Keratinocyte (primary cell): Measurements from ENCODE around the gene ADARB2. TPM values are rescaled to one million over a fixed set of nuclear protein-coding genes. Genes with fewer than 3 reads are reported as not detected.

Source experiments
- DNase-seq: peaks from one replicate; pipeline ENCODE4 v3.0.0-alpha.2; 2011; ENCODE audit warnings: low read depth, missing footprints, low spot score
- FAIRE-seq: peaks from 2 replicates; lab custom pipeline; 2011; peaks lifted over from hg19 to GRCh38; lab: Jason Lieb, UNC
- H2AFZ ChIP-seq: 2 replicates; pipeline ENCODE4 v1.6.0; 2012; ENCODE audit warnings: low read length, control low read depth, inconsistent platforms; ENCODE audit not compliant: control insufficient read depth
- H3K27ac ChIP-seq: 2 replicates; pipeline ENCODE4 v1.5.1; 2011; ENCODE audit warnings: low read length; ENCODE audit not compliant: control insufficient read depth, insufficient read depth
- H3K27me3 ChIP-seq: 3 replicates; pipeline ENCODE4 v1.6.0; 2011; ENCODE audit warnings: low read length; ENCODE audit not compliant: control insufficient read depth, insufficient read depth; ENCODE audit errors: extremely low read depth
- H3K36me3 ChIP-seq, 2 experiments: 2 replicates in 1 of 2; 3 replicates in 1 of 2; pipeline ENCODE4 v1.5.1; 2011; ENCODE audit warnings: low read length in 2 of 2, mild to moderate bottlenecking in 1 of 2; ENCODE audit not compliant: control insufficient read depth in 2 of 2, insufficient read depth in 2 of 2; ENCODE audit errors: extremely low read depth in 1 of 2
- H3K4me1 ChIP-seq: 3 replicates; pipeline ENCODE4 v1.5.1; 2011; ENCODE audit warnings: low read length; ENCODE audit not compliant: control insufficient read depth, insufficient read depth; ENCODE audit errors: extremely low read depth
- H3K4me2 ChIP-seq: 3 replicates; pipeline ENCODE4 v1.6.0; 2011; ENCODE audit warnings: low read depth, low read length; ENCODE audit not compliant: control insufficient read depth, insufficient read depth; ENCODE audit errors: extremely low read depth
- H3K4me3 ChIP-seq, 3 experiments: fragments of 200-600 bp in 1 of 3; sonication (generic) in 1 of 3; 2 replicates in 2 of 3; 3 replicates in 1 of 3; pipeline ENCODE4 v1.5.1; 2011 to 2016; ENCODE audit warnings: low read length in 3 of 3, mild to moderate bottlenecking in 3 of 3, control low read depth in 2 of 3, inconsistent platforms in 1 of 3, low read depth in 1 of 3, mixed read lengths in 1 of 3, mixed run types in 1 of 3, moderate library complexity in 1 of 3; ENCODE audit not compliant: control insufficient read depth in 2 of 3, insufficient read depth in 2 of 3; ENCODE audit errors: extremely low read depth in 1 of 3
- H3K79me2 ChIP-seq: 2 replicates; pipeline ENCODE4 v1.6.0; 2012; ENCODE audit warnings: low read length; ENCODE audit not compliant: control insufficient read depth, insufficient read depth
- H3K9ac ChIP-seq: 3 replicates; pipeline ENCODE4 v1.6.0; 2011; ENCODE audit warnings: low read length; ENCODE audit not compliant: control insufficient read depth, insufficient read depth; ENCODE audit errors: extremely low read depth
- H3K9me1 ChIP-seq: 3 replicates; pipeline ENCODE4 v1.6.0; 2011; ENCODE audit warnings: low read length; ENCODE audit not compliant: control insufficient read depth, insufficient read depth; ENCODE audit errors: extremely low read depth
- H3K9me3 ChIP-seq: 2 replicates; pipeline ENCODE4 v1.5.1; 2012; ENCODE audit warnings: low read depth, low read length; ENCODE audit not compliant: control insufficient read depth
- H4K20me1 ChIP-seq: 3 replicates; pipeline ENCODE4 v1.6.0; 2011; ENCODE audit warnings: low read length; ENCODE audit not compliant: control insufficient read depth, insufficient read depth; ENCODE audit errors: extremely low read depth
- EZH2 ChIP-seq: IDR thresholded peaks from one replicate; pipeline ENCODE4 v1.6.1; 2012; ENCODE audit warnings: inconsistent platforms, mild to moderate bottlenecking, low read length, moderate library complexity
- dilution Hi-C: fragments of 300-500 bp; cut with MboI; formaldehyde crosslinking; loops from one replicate; pipeline ENCODE4 v1.7.0; 2020; ENCODE audit warnings: low sequenced_read_pairs; ENCODE audit not compliant: extremely low pct_ligation_motif_present
- polyA plus RNA-seq, 5 experiments: library from polyadenylated mRNA; depleted of rRNA in 3 of 5; stranded (reverse) in 3 of 5; stranded (forward) in 1 of 5; unstranded in 1 of 5; fragments of >200 nt; gene quantifications; 1 replicate in 1 of 5; 2 replicates in 3 of 5; 3 replicates in 1 of 5; pipeline versions ENCODE4 v1.2.1 to v1.2.3, GENCODE V29; 2011 to 2012; ENCODE audit warnings: missing spikeins in 2 of 5, low read depth in 1 of 5, low replicate concordance in 1 of 5
- TF ChIP-seq, protein P1 (sequence below), 3 experiments: IDR thresholded peaks in 1 of 3; conservative IDR thresholded peaks in 1 of 3; optimal IDR thresholded peaks in 1 of 3; 2 replicates in 2 of 3; 3 replicates in 1 of 3; pipeline versions ENCODE3 to v1.5.1; 2011; ENCODE audit warnings: low read length in 3 of 3, mild to moderate bottlenecking in 3 of 3, moderate library complexity in 2 of 3, control low read depth in 1 of 3, inconsistent platforms in 1 of 3; ENCODE audit not compliant: insufficient read depth in 2 of 3; ENCODE audit errors: extremely low read depth in 1 of 3

Gene ADARB2
- polyA plus RNA-seq, 1 donor (not counting 4 experiments of a cell fraction or from before 2014, with no cell fraction given): not detected

DNA sequence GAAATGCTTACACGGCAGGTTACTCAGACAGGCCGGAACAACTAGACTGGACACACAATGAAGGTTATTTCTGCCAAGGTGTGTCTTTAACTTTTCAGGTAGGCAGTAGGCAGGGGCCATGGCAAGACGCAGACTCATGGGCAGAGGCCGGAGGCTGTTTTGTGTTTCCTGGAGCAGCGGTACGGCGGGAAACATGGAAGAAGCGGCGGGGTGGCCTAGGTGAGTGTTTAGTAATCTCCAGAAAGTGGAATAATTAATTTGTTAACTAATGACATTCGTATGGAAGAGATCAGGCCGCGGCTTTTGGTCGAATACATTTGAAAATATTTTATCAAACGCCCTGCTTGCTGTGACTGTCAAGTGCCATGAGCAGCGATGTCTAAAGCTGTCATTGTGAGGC, 403.3 kb downstream of the ADARB2 start:
- Histone ChIP-seq H3K79me2 (no peaks in the 10 kb centered on the region), H3K9ac (no peak overlapping the region), H3K4me2 (no peak overlapping the region), H3K27ac (no peak overlapping the region), H3K27me3 (no peaks in the 10 kb centered on the region), H3K9me1 (no peaks in the 10 kb centered on the region), H3K4me1 (no peaks in the 10 kb centered on the region), H2AFZ (no peak overlapping the region), H3K9me3 (no peaks in the 10 kb centered on the region), H3K36me3 (no peaks in the 10 kb centered on the region), H4K20me1 (no peaks in the 10 kb centered on the region), H3K4me3 (no peak overlapping the region)
- no peak for FAIRE-seq
- dilution Hi-C loops: no loop called here
- no peak for TF ChIP-seq EZH2
- TF ChIP-seq, protein P1, sequence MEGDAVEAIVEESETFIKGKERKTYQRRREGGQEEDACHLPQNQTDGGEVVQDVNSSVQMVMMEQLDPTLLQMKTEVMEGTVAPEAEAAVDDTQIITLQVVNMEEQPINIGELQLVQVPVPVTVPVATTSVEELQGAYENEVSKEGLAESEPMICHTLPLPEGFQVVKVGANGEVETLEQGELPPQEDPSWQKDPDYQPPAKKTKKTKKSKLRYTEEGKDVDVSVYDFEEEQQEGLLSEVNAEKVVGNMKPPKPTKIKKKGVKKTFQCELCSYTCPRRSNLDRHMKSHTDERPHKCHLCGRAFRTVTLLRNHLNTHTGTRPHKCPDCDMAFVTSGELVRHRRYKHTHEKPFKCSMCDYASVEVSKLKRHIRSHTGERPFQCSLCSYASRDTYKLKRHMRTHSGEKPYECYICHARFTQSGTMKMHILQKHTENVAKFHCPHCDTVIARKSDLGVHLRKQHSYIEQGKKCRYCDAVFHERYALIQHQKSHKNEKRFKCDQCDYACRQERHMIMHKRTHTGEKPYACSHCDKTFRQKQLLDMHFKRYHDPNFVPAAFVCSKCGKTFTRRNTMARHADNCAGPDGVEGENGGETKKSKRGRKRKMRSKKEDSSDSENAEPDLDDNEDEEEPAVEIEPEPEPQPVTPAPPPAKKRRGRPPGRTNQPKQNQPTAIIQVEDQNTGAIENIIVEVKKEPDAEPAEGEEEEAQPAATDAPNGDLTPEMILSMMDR (optimal IDR thresholded peaks at IDR 0.05 in 1 of 3, IDR thresholded peaks at IDR 0.05 in 1 of 3, conservative IDR thresholded peaks at IDR 0.05 in 1 of 3; ENCODE audit: extremely low read depth in 1 of 3, insufficient read depth in 2 of 3, low read length in 3 of 3): no peak
- DNase-seq: no peak

DNA sequence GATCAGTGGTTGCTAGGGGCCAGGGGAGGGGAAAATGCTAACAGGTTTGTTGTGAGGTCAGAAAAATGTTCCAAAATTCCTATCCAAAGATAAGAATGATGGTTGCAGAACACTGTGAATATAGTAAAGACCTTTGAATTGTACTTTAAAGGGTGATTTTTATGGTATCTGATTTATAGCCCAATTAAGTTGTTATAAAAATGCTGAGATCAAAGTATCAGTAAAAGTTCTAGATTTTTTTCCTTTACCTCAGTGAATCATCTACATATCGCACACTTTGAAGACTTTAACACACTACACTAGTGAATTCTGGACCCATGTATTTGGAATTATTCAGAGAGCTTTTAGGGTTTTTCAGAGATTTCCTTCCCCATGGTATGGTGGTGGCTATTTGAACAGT, 405.8 kb downstream of the ADARB2 start:
- Histone ChIP-seq H2AFZ (no peak overlapping the region), H3K27me3 (no peaks in the 10 kb centered on the region), H4K20me1 (no peaks in the 10 kb centered on the region), H3K9ac (no peak overlapping the region), H3K4me1 (no peaks in the 10 kb centered on the region), H3K79me2 (no peaks in the 10 kb centered on the region), H3K9me1 (no peaks in the 10 kb centered on the region), H3K36me3 (no peaks in the 10 kb centered on the region), H3K4me3 (no peak overlapping the region), H3K4me2 (no peak overlapping the region), H3K9me3 (no peaks in the 10 kb centered on the region), H3K27ac (no peak overlapping the region)
- dilution Hi-C loops: no loop called here
- FAIRE-seq (no peak), DNase-seq (no peak)
- TF ChIP-seq EZH2: no peak

DNA sequence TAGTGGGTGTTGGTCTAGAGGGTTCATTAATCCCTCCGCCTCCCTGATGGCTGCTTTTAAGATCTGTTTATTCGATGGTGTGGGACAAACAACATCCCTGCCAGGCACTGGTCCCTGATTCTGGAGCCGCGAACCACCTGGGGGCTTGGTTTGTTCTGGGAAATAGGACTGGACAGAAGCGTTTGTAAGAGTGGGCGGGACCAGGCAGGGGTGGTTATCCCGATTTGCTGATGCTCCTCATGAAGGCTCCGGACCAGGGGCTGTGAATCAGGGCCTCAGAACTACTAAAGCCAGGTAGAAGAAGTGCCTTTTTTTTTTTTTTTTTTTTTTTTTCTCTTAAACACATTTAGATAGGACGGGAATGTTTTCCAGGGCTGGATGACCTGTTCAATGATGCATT, 407.7 kb downstream of the ADARB2 start:
- no peaks in the 10 kb centered on the region for H3K27me3 ChIP-seq
- no peaks in the 10 kb centered on the region for H3K9me3 ChIP-seq
- dilution Hi-C loops: no loop called here
- H3K4me2 ChIP-seq: no peak overlapping the region
- H3K9ac ChIP-seq: no peak overlapping the region
- no peaks in the 10 kb centered on the region for H3K36me3 ChIP-seq
- no peaks in the 10 kb centered on the region for H3K4me1 ChIP-seq
- H2AFZ ChIP-seq: no peak overlapping the region
- no peak for FAIRE-seq
- H4K20me1 ChIP-seq: no peaks in the 10 kb centered on the region
- TF ChIP-seq, protein P1 (optimal IDR thresholded peaks at IDR 0.05 in 1 of 3, IDR thresholded peaks at IDR 0.05 in 1 of 3, conservative IDR thresholded peaks at IDR 0.05 in 1 of 3; ENCODE audit: extremely low read depth in 1 of 3, insufficient read depth in 2 of 3, low read length in 3 of 3): no peak
- TF ChIP-seq EZH2: no peak
- no peaks in the 10 kb centered on the region for H3K79me2 ChIP-seq
- H3K4me3 ChIP-seq: no peak overlapping the region
- H3K27ac ChIP-seq: no peak overlapping the region
- H3K9me1 ChIP-seq: no peaks in the 10 kb centered on the region
- DNase-seq: no peak
